ENCODE results near the gene HSPG2. TPM values are rescaled to one million over a fixed set of nuclear protein-coding genes. Genes with fewer than 3 reads are reported as not detected.

Gene HSPG2
- total RNA-seq, 1 experiment from 2014 or later, result 171 TPM

GRCh38 chr1:21854090-21854750 lies 82.9 kb downstream of the HSPG2 start:
- POLR2A ChIA-PET, result no interaction called here
- DNase-seq (ENCODE audit: low read depth, low spot score), result no peak

GRCh38 chr1:21853131-21853427 lies 84.0 kb downstream of the HSPG2 start:
- POLR2A ChIA-PET, result no interaction called here
- H3K9me3 ChIP-seq (ENCODE audit: control insufficient read depth, insufficient read depth, low read depth, low read length), result no peaks in the 10 kb centered on the region
- CTCF ChIA-PET, result no interaction called here
- no peak for DNase-seq (ENCODE audit: low read depth, low spot score)
- H3K36me3 ChIP-seq (ENCODE audit: control insufficient read depth, insufficient read depth, low read length), result peaks cover 2% of the 10 kb centered on the region; the same call in 1 of the 2 replicates
- H3K4me1 ChIP-seq (ENCODE audit: control insufficient read depth, insufficient read depth, low read length), result no peaks in the 10 kb centered on the region
- no peak overlapping the region for H3K4me3 ChIP-seq (ENCODE audit: low read depth in 2 of 2, low read length in 2 of 2)
- H3K27me3 ChIP-seq (ENCODE audit: control insufficient read depth, insufficient read depth, low read length), result no peaks in the 10 kb centered on the region
- BruUV-seq (replicated peaks), result no TSS peak
- no peak for ATAC-seq
- in situ Hi-C loops (cut with HindIII; ENCODE audit: low pct_unique_long_range_greater_than_20kb, low sequenced_read_pairs) (no loop called here), intact Hi-C loops (cut with micrococcal nuclease; ENCODE audit: unreplicated experiment) (no loop called here)
- TF ChIP-seq TCF7L2 (IDR thresholded peaks at IDR 0.05; ENCODE audit: low read depth, low read length), result no peak
- no peak for TF ChIP-seq REST (IDR thresholded peaks at IDR 0.05; ENCODE audit: insufficient read depth in 1 of 2, low read depth in 2 of 2, low read length in 1 of 2)
- TF ChIP-seq CTCF (IDR thresholded peaks at IDR 0.05), result no peak
- no peak for TF ChIP-seq POLR2AphosphoS5 (IDR thresholded peaks at IDR 0.05; ENCODE audit: low read depth, low read length)
- TF ChIP-seq SIN3A (IDR thresholded peaks at IDR 0.05; ENCODE audit: borderline replicate concordance, insufficient read depth, low read depth, low read length), result no peak
- no peak overlapping the region for H3K27ac ChIP-seq (ENCODE audit: low read length)

More at GRCh38 chr1:21854090-21854750, 82.9 kb downstream of the HSPG2 start:
- Histone ChIP-seq H3K9me3 (ENCODE audit: control insufficient read depth, insufficient read depth, low read depth, low read length) (no peaks in the 10 kb centered on the region), H3K4me3 (ENCODE audit: low read depth in 2 of 2, low read length in 2 of 2) (no peak overlapping the region), H3K36me3 (ENCODE audit: control insufficient read depth, insufficient read depth, low read length) (0 out of 2 replicates have a peak, but pooled peaks cover 2% of the 10 kb centered on the region), H3K27me3 (ENCODE audit: control insufficient read depth, insufficient read depth, low read length) (no peaks in the 10 kb centered on the region), H3K4me1 (ENCODE audit: control insufficient read depth, insufficient read depth, low read length) (no peaks in the 10 kb centered on the region), H3K27ac (ENCODE audit: low read length) (no peak overlapping the region)
- TF ChIP-seq SIN3A (IDR thresholded peaks at IDR 0.05; ENCODE audit: borderline replicate concordance, insufficient read depth, low read depth, low read length), result no peak
- no peak for TF ChIP-seq CTCF (IDR thresholded peaks at IDR 0.05)
- no peak for TF ChIP-seq REST (IDR thresholded peaks at IDR 0.05; ENCODE audit: insufficient read depth in 1 of 2, low read depth in 2 of 2, low read length in 1 of 2)
- no peak for TF ChIP-seq TCF7L2 (IDR thresholded peaks at IDR 0.05; ENCODE audit: low read depth, low read length)
- TF ChIP-seq POLR2AphosphoS5 (IDR thresholded peaks at IDR 0.05; ENCODE audit: low read depth, low read length), result no peak
- intact Hi-C loops (cut with micrococcal nuclease; ENCODE audit: unreplicated experiment) (no loop called here), in situ Hi-C loops (cut with HindIII; ENCODE audit: low pct_unique_long_range_greater_than_20kb, low sequenced_read_pairs) (no loop called here)
- CTCF ChIA-PET, result no interaction called here
- no TSS peak for BruUV-seq (replicated peaks)
- ATAC-seq, result no peak

Data from Panc1 (cell line).